A549 (cell line): ENCODE data around the gene HDGFL2. TPM values are rescaled to one million over a fixed set of nuclear protein-coding genes. Genes with fewer than 3 reads are reported as not detected.

Experiments
- ATAC-seq, 2 experiments: fragments of 200-7000 bp in 1 of 2; fragments of >200 bp in 1 of 2; cut with Nextera tagmentation in 1 of 2; cut with Tn5 transposase in 1 of 2; 3 replicates each; pipeline versions ENCODE4 v1.8.0 to v1.9.1; 2018 to 2020; ENCODE audit warnings: mild to moderate bottlenecking in 1 of 2, moderate library complexity in 1 of 2
- CTCF ChIA-PET: fragments of 300-600 bp; sonication (Branson Sonifier 250); formaldehyde crosslinking; extraction: SDS; loops from one replicate; lab custom pipeline; 2021; ENCODE audit warnings: antibody characterized with exemption, inconsistent platforms; lab: Yijun Ruan, JAX
- POLR2A ChIA-PET: fragments of 350-600 bp; formaldehyde crosslinking; extraction: SDS; loops from one replicate; lab custom pipeline; 2021; ENCODE audit warnings: antibody characterized with exemption, inconsistent platforms; lab: Yijun Ruan, JAX
- DNase-seq, 2 experiments: peaks; one replicate each; pipeline versions ENCODE4 v3.0.0 to v3.0.0-alpha.2; 2011 to 2016; ENCODE audit warnings: low read depth in 1 of 2, low spot score in 1 of 2
- FAIRE-seq: peaks from 2 replicates; lab custom pipeline; 2011; peaks lifted over from hg19 to GRCh38; lab: Jason Lieb, UNC
- H3K27ac ChIP-seq, 2 experiments: fragments of >200 bp; sonication (Bioruptor Twin); formaldehyde crosslinking; 3 replicates each; pipeline ENCODE4 v1.5.1; 2016 to 2017
- H3K4me1 ChIP-seq: fragments of >200 bp; sonication (Bioruptor Twin); formaldehyde crosslinking; 3 replicates; pipeline ENCODE4 v1.6.1; 2016
- H3K4me2 ChIP-seq: fragments of >200 bp; sonication (Bioruptor Twin); formaldehyde crosslinking; 3 replicates; pipeline ENCODE4 v1.6.1; 2016
- H3K4me3 ChIP-seq: fragments of >200 bp; sonication (Bioruptor Twin); formaldehyde crosslinking; 3 replicates; pipeline ENCODE4 v1.5.1; 2016
- H3K9me3 ChIP-seq: fragments of >200 bp; sonication (Bioruptor Twin); formaldehyde crosslinking; 3 replicates; pipeline ENCODE4 v1.6.1; 2016
- BCL3 ChIP-seq: fragments of >200 bp; sonication (Bioruptor Twin); formaldehyde crosslinking; IDR thresholded peaks from 3 replicates; pipeline ENCODE4 v1.6.1; 2016
- CTCF ChIP-seq: fragments of >200 bp; sonication (Bioruptor Twin); formaldehyde crosslinking; IDR thresholded peaks from 3 replicates; pipeline ENCODE4 v1.5.1; 2016
- ELK1 ChIP-seq: fragments of 150-350 bp; IDR thresholded peaks from 2 replicates; pipeline ENCODE4 v1.6.1; 2014; ENCODE audit warnings: low read depth, mild to moderate bottlenecking, low read length
- ESRRA ChIP-seq: fragments of 150-350 bp; IDR thresholded peaks from 2 replicates; pipeline ENCODE4 v1.6.1; 2014; ENCODE audit warnings: mild to moderate bottlenecking, low read length, borderline replicate concordance
- FOSB ChIP-seq: fragments of 250-450 bp; sonication (Bioruptor Pico); IDR thresholded peaks from 2 replicates; pipeline ENCODE4 v1.5.0; 2020; ENCODE audit warnings: mild to moderate bottlenecking, moderate library complexity
- HDAC2 ChIP-seq: fragments of 200-600 bp; sonication (generic); IDR thresholded peaks from 2 replicates; pipeline ENCODE4 v1.6.1; 2016
- KDM1A ChIP-seq: fragments of 200-600 bp; sonication (generic); IDR thresholded peaks from 2 replicates; pipeline ENCODE4 v1.6.1; 2016; ENCODE audit warnings: low read depth, mild to moderate bottlenecking
- RAD21 ChIP-seq, 2 experiments: fragments of >200 bp in 1 of 2; sonication (Bioruptor Twin) in 1 of 2; formaldehyde crosslinking in 1 of 2; IDR thresholded peaks in 1 of 2; conservative IDR thresholded peaks in 1 of 2; 2 replicates in 1 of 2; 3 replicates in 1 of 2; pipeline ENCODE4 v1.6.1; 2012 to 2018; ENCODE audit warnings: inconsistent platforms in 1 of 2
- RNF2 ChIP-seq: fragments of 200-600 bp; sonication (generic); IDR thresholded peaks from 2 replicates; pipeline ENCODE4 v1.6.1; 2016; ENCODE audit warnings: low read depth, mild to moderate bottlenecking, antibody characterized with exemption, moderate library complexity, borderline replicate concordance
- SREBF2 ChIP-seq: fragments of 450-650 bp; IDR thresholded peaks from 2 replicates; pipeline ENCODE4 v1.6.1; 2014; ENCODE audit warnings: mild to moderate bottlenecking, moderate library complexity
- TP53 ChIP-seq: fragments of 250-450 bp; sonication (Bioruptor Pico); IDR thresholded peaks from 2 replicates; pipeline ENCODE4 v1.5.0; 2021; ENCODE audit warnings: mild to moderate bottlenecking, moderate library complexity
- ZC3H11A ChIP-seq: fragments of 450-650 bp; IDR thresholded peaks from 2 replicates; pipeline ENCODE4 v1.6.1; 2014; ENCODE audit warnings: antibody characterized with exemption, mild to moderate bottlenecking
- ZFP36 ChIP-seq: fragments of 450-650 bp; IDR thresholded peaks from 2 replicates; pipeline ENCODE4 v1.6.1; 2014; ENCODE audit warnings: borderline replicate concordance; ENCODE audit not compliant: partially characterized antibody
- ZNF302 ChIP-seq: fragments of 250-450 bp; sonication (Bioruptor Pico); IDR thresholded peaks from 2 replicates; pipeline ENCODE4 v1.9.0; 2021; ENCODE audit warnings: inconsistent platforms, mild to moderate bottlenecking, moderate library complexity
- WGBS: methylation state at CpG from one replicate; pipeline ENCODE4 v1.1.6; 2017; ENCODE audit errors: missing lambda C conversion rate; 5-methylcytosine and 5-hydroxymethylcytosine counted together
- polyA plus RNA-seq, 4 experiments: library from polyadenylated mRNA; depleted of rRNA in 3 of 4; stranded (reverse); fragments of >200 nt; fragmentation: RNase III in 1 of 4; extraction: RNeasy Plus Mini Kit Qiagen cat#74134 plus additional on column Dnase treatment in 1 of 4; gene quantifications; 2 replicates in 3 of 4; 3 replicates in 1 of 4; pipeline ENCODE4 v1.2.3, GENCODE V29; 2011 to 2017
- TF ChIP-seq, protein P1 (sequence below): IDR thresholded peaks from 2 replicates; pipeline ENCODE4 v1.6.1; 2012
- TF ChIP-seq, protein P2 (sequence below): IDR thresholded peaks from 2 replicates; pipeline ENCODE4 v1.6.1; 2012; ENCODE audit warnings: low read depth, borderline replicate concordance
- TF ChIP-seq, protein P3 (sequence below): fragments of 250-450 bp; sonication (Bioruptor Pico); IDR thresholded peaks from 2 replicates; pipeline ENCODE4 v1.5.0; 2021; ENCODE audit warnings: mild to moderate bottlenecking, moderate library complexity, borderline replicate concordance

The HDGFL2 gene
- polyA plus RNA-seq, 2 of the 4 experiments (the other 2 are of a cell fraction) = 10.8 to 34.3 TPM

- no peak overlapping the region for H3K4me3 ChIP-seq
- H3K4me2 ChIP-seq = no peak overlapping the region
- FAIRE-seq (no peak), ATAC-seq (no peak), DNase-seq (no peak)
- no peaks in the 10 kb centered on the region for H3K4me1 ChIP-seq
- H3K9me3 ChIP-seq = no peaks in the 10 kb centered on the region
- WGBS = 94% methylated on average over 3 of the region's 28 CpGs
- ChIA-PET POLR2A (no interaction called here), CTCF (interaction anchor here (1.9 kb wide), 1 partner anchor 78 kb away, joined by 4 read pairs; no protein-coding TSS in a partner anchor)
- H3K27ac ChIP-seq = no peak overlapping the region
- TF ChIP-seq TP53 = no peak
- no peak for TF ChIP-seq ZFP36
- TF ChIP-seq CTCF = no peak
- TF ChIP-seq FOSB (CRISPR knock-in tag) = no peak
- TF ChIP-seq KDM1A = no peak
- TF ChIP-seq, protein P1, sequence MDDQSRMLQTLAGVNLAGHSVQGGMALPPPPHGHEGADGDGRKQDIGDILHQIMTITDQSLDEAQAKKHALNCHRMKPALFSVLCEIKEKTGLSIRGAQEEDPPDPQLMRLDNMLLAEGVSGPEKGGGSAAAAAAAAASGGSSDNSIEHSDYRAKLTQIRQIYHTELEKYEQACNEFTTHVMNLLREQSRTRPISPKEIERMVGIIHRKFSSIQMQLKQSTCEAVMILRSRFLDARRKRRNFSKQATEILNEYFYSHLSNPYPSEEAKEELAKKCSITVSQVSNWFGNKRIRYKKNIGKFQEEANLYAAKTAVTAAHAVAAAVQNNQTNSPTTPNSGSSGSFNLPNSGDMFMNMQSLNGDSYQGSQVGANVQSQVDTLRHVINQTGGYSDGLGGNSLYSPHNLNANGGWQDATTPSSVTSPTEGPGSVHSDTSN = no peak
- no peak for TF ChIP-seq ESRRA
- TF ChIP-seq, protein P2, sequence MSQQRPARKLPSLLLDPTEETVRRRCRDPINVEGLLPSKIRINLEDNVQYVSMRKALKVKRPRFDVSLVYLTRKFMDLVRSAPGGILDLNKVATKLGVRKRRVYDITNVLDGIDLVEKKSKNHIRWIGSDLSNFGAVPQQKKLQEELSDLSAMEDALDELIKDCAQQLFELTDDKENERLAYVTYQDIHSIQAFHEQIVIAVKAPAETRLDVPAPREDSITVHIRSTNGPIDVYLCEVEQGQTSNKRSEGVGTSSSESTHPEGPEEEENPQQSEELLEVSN = no peak
- TF ChIP-seq, protein P3, sequence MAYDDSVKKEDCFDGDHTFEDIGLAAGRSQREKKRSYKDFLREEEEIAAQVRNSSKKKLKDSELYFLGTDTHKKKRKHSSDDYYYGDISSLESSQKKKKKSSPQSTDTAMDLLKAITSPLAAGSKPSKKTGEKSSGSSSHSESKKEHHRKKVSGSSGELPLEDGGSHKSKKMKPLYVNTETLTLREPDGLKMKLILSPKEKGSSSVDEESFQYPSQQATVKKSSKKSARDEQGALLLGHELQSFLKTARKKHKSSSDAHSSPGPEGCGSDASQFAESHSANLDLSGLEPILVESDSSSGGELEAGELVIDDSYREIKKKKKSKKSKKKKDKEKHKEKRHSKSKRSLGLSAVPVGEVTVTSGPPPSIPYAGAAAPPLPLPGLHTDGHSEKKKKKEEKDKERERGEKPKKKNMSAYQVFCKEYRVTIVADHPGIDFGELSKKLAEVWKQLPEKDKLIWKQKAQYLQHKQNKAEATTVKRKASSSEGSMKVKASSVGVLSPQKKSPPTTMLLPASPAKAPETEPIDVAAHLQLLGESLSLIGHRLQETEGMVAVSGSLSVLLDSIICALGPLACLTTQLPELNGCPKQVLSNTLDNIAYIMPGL (CRISPR knock-in tag) = no peak
- TF ChIP-seq HDAC2 = no peak
- TF ChIP-seq RNF2 = no peak
- TF ChIP-seq ELK1 = no peak
- TF ChIP-seq SREBF2 = no peak
- no peak for TF ChIP-seq ZNF302
- TF ChIP-seq ZC3H11A = no peak
- TF ChIP-seq BCL3 = no peak
- no peak for TF ChIP-seq RAD21 (conservative IDR thresholded peaks at IDR 0.05 in 1 of 2, IDR thresholded peaks at IDR 0.05 in 1 of 2)
- TF ChIP-seq, all 56 proteins: peak for 0
Observed at GRCh38 chr19:4447327-4448146, 24.6 kb upstream of the HDGFL2 start.
